IPS-NIHi11 (cell line): ENCODE data around the gene PSMA1.

Experiments
- DNase-seq: peaks from one replicate; pipeline ENCODE4 v3.0.0; 2012; ENCODE audit warnings: mixed read lengths, low spot score

The PSMA1 gene

DNA sequence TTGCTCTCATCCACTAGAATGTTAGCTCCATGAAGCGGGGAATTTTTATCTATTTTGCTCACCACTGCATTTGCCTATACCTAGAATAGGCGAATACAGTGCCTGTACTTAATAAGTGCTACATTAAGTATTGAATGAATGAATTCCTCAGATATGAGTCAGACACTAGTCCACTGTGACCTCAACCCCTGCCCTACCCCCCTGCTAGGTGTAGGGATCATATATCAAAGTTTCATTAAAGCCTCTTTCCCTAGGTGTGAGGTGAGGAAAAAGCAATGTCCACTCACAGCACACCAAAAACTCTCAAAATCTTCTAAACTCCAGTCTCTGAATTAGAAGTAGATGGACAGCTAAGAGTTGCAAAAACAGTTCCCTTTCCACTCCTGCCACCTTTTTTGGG, 9.8 kb upstream of the PSMA1 start:
- DNase-seq = peak; percentile 32

DNA sequence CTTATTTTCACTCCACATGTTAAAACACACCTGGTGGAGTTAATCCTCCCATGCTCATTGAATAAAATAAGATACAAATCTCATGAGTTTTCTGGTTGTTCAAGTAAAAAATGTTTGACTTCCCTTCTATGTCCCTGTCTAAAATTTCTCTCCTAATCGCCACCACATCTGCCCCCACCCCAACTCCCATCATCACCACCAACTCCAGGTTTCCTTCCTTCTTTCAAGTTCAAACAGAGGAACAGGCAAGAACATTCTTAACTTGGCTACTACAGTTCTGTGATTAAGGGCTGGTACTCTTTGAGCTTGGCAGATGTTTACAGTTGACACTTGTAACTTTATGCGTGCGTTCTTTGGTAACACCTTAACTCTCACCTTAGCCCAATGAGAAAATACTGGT, 9.1 kb upstream of the PSMA1 start:
- no peak for DNase-seq

DNA sequence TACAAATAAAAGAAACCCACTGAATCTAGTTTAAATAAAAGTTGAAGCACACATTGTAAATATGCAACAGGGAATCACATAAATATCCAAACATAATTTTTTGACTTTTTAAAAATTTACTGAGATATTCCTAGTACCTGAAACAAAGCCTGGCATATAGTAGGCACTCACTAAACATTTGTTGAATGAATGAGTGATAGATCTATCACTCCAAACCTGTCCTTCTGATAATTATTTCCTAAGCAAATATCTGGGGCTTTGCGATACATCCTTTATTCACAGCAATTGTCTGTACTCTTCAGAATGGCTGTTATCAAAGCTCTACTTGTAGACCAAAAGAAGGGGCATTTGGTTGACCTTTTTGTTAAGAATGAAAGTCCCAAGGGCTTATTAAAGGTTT, 2.6 kb upstream of the PSMA1 start:
- no peak for DNase-seq

DNA sequence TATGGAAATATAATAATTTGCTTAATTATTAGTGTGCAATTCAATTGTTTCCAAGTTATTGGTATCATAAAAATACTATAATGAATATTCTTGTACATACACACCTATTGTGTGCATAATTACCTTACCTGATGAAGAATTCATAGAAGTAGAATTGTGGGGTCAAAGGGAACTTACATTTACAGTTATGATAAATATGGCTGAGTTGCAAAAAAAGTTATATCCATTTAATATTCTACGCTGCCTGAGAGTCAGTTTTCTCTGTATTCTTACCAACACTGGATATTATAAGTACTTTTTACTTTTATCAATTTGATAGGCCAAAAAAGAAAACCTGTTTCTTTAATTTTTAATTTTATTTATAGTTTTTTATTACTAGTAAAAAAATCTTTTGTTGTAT, 2.1 kb upstream of the PSMA1 start:
- no peak for DNase-seq

DNA sequence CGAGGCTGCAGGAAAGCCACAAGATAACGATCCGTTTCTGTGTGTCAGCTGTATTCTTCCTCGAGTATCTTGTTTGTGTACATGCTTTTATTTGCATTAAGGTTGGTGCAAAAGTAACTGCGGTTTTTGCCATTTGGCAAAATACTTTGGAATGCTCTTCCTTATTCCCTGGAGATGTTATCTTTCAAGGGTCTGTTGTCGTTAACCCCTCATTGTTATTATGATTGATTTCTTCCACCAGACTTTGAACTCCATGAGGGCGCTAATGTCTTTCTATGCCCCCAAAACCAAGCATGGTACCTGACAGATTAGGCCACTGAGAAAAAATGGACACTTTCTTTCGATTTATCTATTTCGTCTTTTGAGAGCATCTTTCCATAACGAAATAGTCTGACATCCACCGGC, 563 bp upstream of the PSMA1 start:
- no peak for DNase-seq

DNA sequence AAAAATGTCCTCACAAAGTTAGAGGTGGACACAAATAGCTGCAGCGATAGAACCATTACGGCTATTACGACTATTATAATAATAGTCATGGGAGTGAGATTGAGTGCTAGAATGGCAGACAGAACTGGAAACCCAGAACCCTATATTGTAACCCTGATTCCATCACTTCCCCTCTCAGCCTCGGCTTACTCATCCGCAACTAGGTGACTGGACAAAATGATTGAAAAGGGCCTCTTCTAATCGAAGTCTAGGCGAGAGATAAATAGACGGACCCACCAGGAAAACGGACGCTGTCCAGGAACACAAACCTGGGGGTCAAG, 629 bp downstream of the PSMA1 start:
- no peak for DNase-seq

- DNase-seq = no peak
Observed at GRCh38 chr11:14518820-14519219, 1.4 kb downstream of the PSMA1 start.

GRCh38 chr11:14513800-14514199, 6.4 kb downstream of the PSMA1 start:
- no peak for DNase-seq

GRCh38 chr11:14506532-14506931, 13.7 kb downstream of the PSMA1 start:
- DNase-seq = no peak

DNA sequence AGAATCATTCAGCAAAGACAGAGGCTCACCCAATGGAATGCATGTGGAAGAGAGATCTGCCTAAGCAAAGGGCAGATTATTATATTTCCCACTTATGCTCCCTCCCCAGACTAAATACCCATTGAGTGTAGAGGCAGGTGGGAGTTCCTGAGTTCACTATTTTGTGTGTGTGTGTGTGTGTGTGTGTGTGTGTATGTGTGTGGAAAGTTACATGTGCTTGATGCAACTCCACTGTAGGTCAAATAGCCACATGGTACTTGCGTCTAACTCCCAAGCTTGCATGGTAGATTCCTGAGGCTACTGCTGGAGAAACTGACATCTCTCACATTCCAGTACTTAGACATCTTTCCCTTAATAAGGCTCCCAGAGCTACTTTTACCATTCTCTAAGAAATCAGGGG, 17.2 kb downstream of the PSMA1 start:
- no peak for DNase-seq

DNA sequence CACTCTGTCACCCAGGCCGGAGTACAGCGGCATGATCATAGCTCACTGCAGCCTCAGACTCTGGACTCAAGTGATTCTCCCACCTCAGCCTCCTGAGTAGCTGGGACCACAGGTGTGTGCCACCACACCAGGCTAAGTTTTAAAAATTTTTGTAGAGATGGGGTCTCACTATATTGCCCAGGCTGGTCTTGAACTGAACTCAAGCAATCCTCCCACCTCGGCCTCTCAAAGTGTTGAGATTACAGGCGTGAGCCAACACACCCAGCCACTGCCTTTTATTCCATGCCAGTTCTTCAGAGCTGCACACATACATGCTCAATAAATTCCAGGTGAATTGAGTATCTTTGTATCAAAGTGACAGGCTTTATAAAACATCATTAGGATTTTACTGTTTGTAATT, 18.1 kb downstream of the PSMA1 start:
- DNase-seq = no peak

GRCh38 chr11:14500181-14500651, 20.0 kb downstream of the PSMA1 start:
- DNase-seq = peak; percentile 41

GRCh38 chr11:14499560-14500180, 20.5 kb downstream of the PSMA1 start, which contains the start of gene COPB1:
Gene COPB1, minus strand, starts transcription at chr11:14499811. Its CDS starts 883 bp downstream, at chr11:14498928.
- peak; percentile 91 for DNase-seq

- DNase-seq = no peak
Observed at GRCh38 chr11:14499178-14499559, 21.0 kb downstream of the PSMA1 start.

- no peak for DNase-seq
Observed at GRCh38 chr11:14480716-14481115, 39.5 kb downstream of the PSMA1 start.

GRCh38 chr11:14471127-14471526, 49.1 kb downstream of the PSMA1 start:
- no peak for DNase-seq

DNA sequence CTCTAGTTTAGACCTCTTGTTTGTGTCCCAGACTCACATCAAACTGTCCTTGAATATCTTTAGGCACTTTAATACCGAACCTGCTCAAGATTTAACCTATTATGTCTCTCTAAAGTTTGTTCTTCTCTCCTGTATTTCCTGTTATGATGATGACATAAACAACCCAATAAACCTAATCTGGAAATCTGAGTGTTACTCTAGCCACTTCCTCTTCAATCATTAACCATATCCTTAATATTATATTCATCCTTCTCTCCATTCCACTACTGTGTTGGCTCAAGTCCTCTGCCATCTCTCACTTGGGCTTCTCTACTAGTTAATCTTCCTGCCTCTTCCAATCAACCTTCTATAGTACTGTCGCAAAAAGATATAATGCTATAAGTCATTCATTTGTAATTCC, 56.6 kb downstream of the PSMA1 start:
- no peak for DNase-seq

GRCh38 chr11:14460147-14460546, 60.0 kb downstream of the PSMA1 start:
- no peak for DNase-seq

GRCh38 chr11:14458377-14458776, 61.8 kb downstream of the PSMA1 start:
- DNase-seq = no peak

GRCh38 chr11:14455648-14456430, 64.3 kb downstream of the PSMA1 start:
- no peak for DNase-seq
